ENCODE measurements around the gene FAM131B. TPM values are rescaled to one million over a fixed set of nuclear protein-coding genes. Genes with fewer than 3 reads are reported as not detected.

Gene FAM131B
- total and polyA plus RNA-seq, 2 of the 8 experiments (the other 6 are each of a cell fraction or from before 2014, with no cell fraction given): 23.1 to 38.2 TPM

GRCh38 chr7:143325240-143325639 is 37.3 kb downstream of the FAM131B start:
- H3K23ac ChIP-seq (ENCODE audit: insufficient read length): no peak overlapping the region
- H3K27ac ChIP-seq (ENCODE audit: low read depth, low read length): no peak overlapping the region
- H3K4me2 ChIP-seq (ENCODE audit: insufficient read depth in 1 of 2, low read depth in 2 of 2, low read length in 2 of 2): no peak overlapping the region
- no peak overlapping the region for H2BK120ac ChIP-seq (replicated peaks; ENCODE audit: low read depth, low read length)
- H3K36me3 ChIP-seq (ENCODE audit: control insufficient read depth in 2 of 4, insufficient read depth in 4 of 4, low read length in 3 of 4): no peaks in the 10 kb centered on the region
- no peak overlapping the region for H2AFZ ChIP-seq (ENCODE audit: low read length)
- POLR2A ChIA-PET (ENCODE audit: partially characterized antibody): no interaction called here
- CTCF ChIA-PET (ENCODE audit: partially characterized antibody): interaction anchor here (1.0 to 4.5 kb wide), 8 partner anchors 10 to 67 kb away, joined by 3 to 30 read pairs (median 4); partner anchors contain the start of gene CLCN1
- H3K9ac ChIP-seq (replicated peaks in 1 of 4; ENCODE audit: extremely low read depth in 1 of 4, low read depth in 3 of 4, low read length in 3 of 4): no peak overlapping the region
- no peak overlapping the region for H2BK20ac ChIP-seq (ENCODE audit: low read length)
- DNase-seq (ENCODE audit: low read depth in 1 of 2, low spot score in 2 of 2) (no peak), FAIRE-seq (no peak)
- no peak overlapping the region for H3K56ac ChIP-seq (replicated peaks; ENCODE audit: insufficient read length, low read depth, low read length)
- no peak overlapping the region for H3K14ac ChIP-seq (ENCODE audit: insufficient read length)
- H3K4me3 ChIP-seq (ENCODE audit: extremely low read depth in 1 of 4, insufficient read depth in 2 of 4, low read depth in 3 of 4, low read length in 4 of 4): no peak overlapping the region
- no peak overlapping the region for H3K18ac ChIP-seq (ENCODE audit: extremely low read depth, low read length)
- no peak overlapping the region for H4K8ac ChIP-seq (ENCODE audit: extremely low read depth, insufficient read depth, low read length)
- no peak for TF ChIP-seq EP300 (IDR thresholded peaks at IDR 0.05; ENCODE audit: borderline replicate concordance in 1 of 2, low read depth in 2 of 2, low read length in 2 of 2)
- TF ChIP-seq RXRA (IDR thresholded peaks at IDR 0.05; ENCODE audit: insufficient read depth, low read depth, low read length): no peak
- no peak for TF ChIP-seq POU5F1 (IDR thresholded peaks at IDR 0.05; ENCODE audit: low read depth, low read length)
- TF ChIP-seq RNF2 (IDR thresholded peaks at IDR 0.05; ENCODE audit: borderline replicate concordance, low read depth, low read length, missing control alignments, poor library complexity, severe bottlenecking): no peak
- no peak for TF ChIP-seq BCL11A (IDR thresholded peaks at IDR 0.05; ENCODE audit: low read depth in 2 of 2, low read length in 2 of 2)
- no peak for TF ChIP-seq HDAC6 (IDR thresholded peaks at IDR 0.05; ENCODE audit: low read depth, low read length)
- TF ChIP-seq GTF2F1 (IDR thresholded peaks at IDR 0.05; ENCODE audit: borderline replicate concordance, low read depth, low read length): no peak
- TF ChIP-seq BRCA1 (IDR thresholded peaks at IDR 0.05; ENCODE audit: low read depth, low read length): no peak
- no peak for TF ChIP-seq KDM5A (IDR thresholded peaks at IDR 0.05; ENCODE audit: low read length)
- TF ChIP-seq KDM1A (IDR thresholded peaks at IDR 0.05; ENCODE audit: borderline replicate concordance, low read length): no peak
- TF ChIP-seq CREB1 (IDR thresholded peaks at IDR 0.05): no peak
- no peak for TF ChIP-seq SP1 (IDR thresholded peaks at IDR 0.05; ENCODE audit: low read depth, low read length)
- TF ChIP-seq CHD2 (IDR thresholded peaks at IDR 0.05; ENCODE audit: low read length): no peak
- TF ChIP-seq, protein P1, sequence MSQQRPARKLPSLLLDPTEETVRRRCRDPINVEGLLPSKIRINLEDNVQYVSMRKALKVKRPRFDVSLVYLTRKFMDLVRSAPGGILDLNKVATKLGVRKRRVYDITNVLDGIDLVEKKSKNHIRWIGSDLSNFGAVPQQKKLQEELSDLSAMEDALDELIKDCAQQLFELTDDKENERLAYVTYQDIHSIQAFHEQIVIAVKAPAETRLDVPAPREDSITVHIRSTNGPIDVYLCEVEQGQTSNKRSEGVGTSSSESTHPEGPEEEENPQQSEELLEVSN (IDR thresholded peaks at IDR 0.05): no peak
- TF ChIP-seq ASH2L (IDR thresholded peaks at IDR 0.05; ENCODE audit: low read length): no peak
- no peaks in the 10 kb centered on the region for H4K20me1 ChIP-seq (replicated peaks in 1 of 2; ENCODE audit: control insufficient read depth in 1 of 2, insufficient read depth in 2 of 2, low read length in 2 of 2)
- no peak overlapping the region for H4K5ac ChIP-seq (ENCODE audit: insufficient read length, low read depth, low read length)
- H2BK5ac ChIP-seq (ENCODE audit: low read depth, low read length): no peak overlapping the region
- H3K9me3 ChIP-seq (ENCODE audit: insufficient read depth in 2 of 2, low read depth in 1 of 2, low read length in 1 of 2): no peaks in the 10 kb centered on the region
- H3K4me1 ChIP-seq (replicated peaks in 1 of 4; ENCODE audit: control insufficient read depth in 3 of 4, insufficient read depth in 4 of 4, low read length in 3 of 4): peaks cover 0 to 5% (median 0%) of the 10 kb centered on the region in 4 experiments; a peak in 1 of 7 replicates
- H2BK15ac ChIP-seq (ENCODE audit: low read length): no peak overlapping the region
- no peaks in the 10 kb centered on the region for H3K79me1 ChIP-seq (ENCODE audit: low read depth, low read length)
- H3K23me2 ChIP-seq (ENCODE audit: low read depth, low read length): no peaks in the 10 kb centered on the region
- H2AK5ac ChIP-seq (ENCODE audit: low read depth, low read length): no peak overlapping the region
- H3K4ac ChIP-seq (replicated peaks; ENCODE audit: insufficient read length, low read depth, low read length): no peak overlapping the region
- no peak overlapping the region for H2BK12ac ChIP-seq (ENCODE audit: low read depth, low read length)
- no peaks in the 10 kb centered on the region for H3K79me2 ChIP-seq (ENCODE audit: control insufficient read depth in 1 of 2, insufficient read depth in 2 of 2, low read length in 2 of 2)
- 68% methylated on average over 2 of the region's 2 CpGs; no CpG with 5 or more reads in 1 of the 2 experiments for WGBS, 2 experiments (ENCODE audit: extremely low coverage in 1 of 2, insufficient coverage in 1 of 2, insufficient read length in 1 of 2, insufficient replicate concordance in 2 of 2, low coverage in 1 of 2, low lambda C conversion rate in 2 of 2, missing lambda C conversion rate in 1 of 2)
- no peak overlapping the region for H4K91ac ChIP-seq (replicated peaks; ENCODE audit: insufficient read length, low read length)
- H3K27me3 ChIP-seq (replicated peaks in 1 of 4; ENCODE audit: control insufficient read depth in 3 of 4, extremely low read depth in 1 of 4, insufficient read depth in 3 of 4, low read length in 3 of 4): no peaks in the 10 kb centered on the region
